NB4 (cell line): ENCODE measurements around the gene D2HGDH.

ENCODE experiments used
- POLR2A ChIP-seq: IDR thresholded peaks from 2 replicates; pipeline ENCODE4 v1.6.1; 2011; ENCODE audit warnings: mild to moderate bottlenecking; ENCODE audit not compliant: insufficient read length; ENCODE audit errors: extremely low read depth
- TF ChIP-seq, protein P1 (sequence below): IDR thresholded peaks from one replicate; pipeline ENCODE4 v1.5.1; 2012; ENCODE audit warnings: low read depth, low read length

- TF ChIP-seq, protein P1, sequence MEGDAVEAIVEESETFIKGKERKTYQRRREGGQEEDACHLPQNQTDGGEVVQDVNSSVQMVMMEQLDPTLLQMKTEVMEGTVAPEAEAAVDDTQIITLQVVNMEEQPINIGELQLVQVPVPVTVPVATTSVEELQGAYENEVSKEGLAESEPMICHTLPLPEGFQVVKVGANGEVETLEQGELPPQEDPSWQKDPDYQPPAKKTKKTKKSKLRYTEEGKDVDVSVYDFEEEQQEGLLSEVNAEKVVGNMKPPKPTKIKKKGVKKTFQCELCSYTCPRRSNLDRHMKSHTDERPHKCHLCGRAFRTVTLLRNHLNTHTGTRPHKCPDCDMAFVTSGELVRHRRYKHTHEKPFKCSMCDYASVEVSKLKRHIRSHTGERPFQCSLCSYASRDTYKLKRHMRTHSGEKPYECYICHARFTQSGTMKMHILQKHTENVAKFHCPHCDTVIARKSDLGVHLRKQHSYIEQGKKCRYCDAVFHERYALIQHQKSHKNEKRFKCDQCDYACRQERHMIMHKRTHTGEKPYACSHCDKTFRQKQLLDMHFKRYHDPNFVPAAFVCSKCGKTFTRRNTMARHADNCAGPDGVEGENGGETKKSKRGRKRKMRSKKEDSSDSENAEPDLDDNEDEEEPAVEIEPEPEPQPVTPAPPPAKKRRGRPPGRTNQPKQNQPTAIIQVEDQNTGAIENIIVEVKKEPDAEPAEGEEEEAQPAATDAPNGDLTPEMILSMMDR, result peak; percentile 20
- TF ChIP-seq POLR2A, result no peak
Measured at GRCh38 chr2:241724259-241724974, 10.0 kb upstream of the D2HGDH start.
